HG03558 (cell line): ENCODE data around the gene CARMIL3.

ENCODE experiments used
- ATAC-seq: cut with Tn5 transposase; IDR thresholded peaks from one replicate; pipeline ENCODE4 v1.9.1; 2021; ENCODE audit warnings: moderate number of reproducible peaks; ENCODE audit not compliant: unreplicated experiment; ENCODE audit errors: extremely low read depth

The CARMIL3 gene

DNA sequence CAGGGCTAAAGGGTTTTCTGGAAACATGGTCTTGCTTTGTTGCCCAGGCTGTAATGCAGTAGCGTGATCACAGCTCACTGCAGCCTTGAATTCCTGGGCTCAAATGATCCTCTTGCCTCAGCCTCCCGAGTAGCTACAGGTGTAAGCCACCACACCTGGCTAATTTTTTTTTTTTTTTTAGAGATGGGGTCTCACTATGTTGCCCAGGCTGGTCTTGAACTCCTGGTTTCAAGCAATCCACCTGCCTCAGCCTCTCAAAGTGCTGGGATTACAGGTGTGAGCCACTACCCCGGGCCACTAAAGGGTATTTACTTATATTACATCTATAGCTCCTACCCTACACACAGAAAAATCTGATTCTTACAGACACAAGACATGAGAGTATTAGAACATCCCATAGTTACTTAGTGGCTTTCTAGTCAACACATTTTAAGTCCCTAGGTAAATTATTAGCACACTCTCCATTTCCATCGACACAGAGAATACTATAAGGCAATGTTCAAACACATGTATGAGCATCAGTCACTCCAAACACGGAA lies 56.6 kb downstream of the CARMIL3 start:
- ATAC-seq, result no peak

DNA sequence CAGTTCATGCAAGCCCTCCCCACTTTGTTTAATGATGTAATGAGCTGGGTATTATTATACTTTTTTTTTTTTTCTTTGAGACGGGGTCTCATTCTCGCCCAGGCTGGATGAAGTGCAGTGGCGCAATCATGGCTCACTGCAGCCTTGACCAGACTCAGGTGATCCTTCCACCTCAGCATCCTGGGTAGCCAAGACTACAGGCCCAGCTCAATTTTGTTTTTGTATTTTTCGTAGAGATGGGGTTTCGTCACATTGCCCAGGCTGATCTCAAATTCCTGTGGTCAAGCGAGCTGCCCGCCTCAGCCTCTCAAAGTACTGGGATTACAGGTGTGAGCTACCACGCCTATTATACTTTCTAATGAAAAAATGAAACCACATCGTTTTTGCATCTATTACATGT lies 58.3 kb downstream of the CARMIL3 start:
- ATAC-seq, result no peak

DNA sequence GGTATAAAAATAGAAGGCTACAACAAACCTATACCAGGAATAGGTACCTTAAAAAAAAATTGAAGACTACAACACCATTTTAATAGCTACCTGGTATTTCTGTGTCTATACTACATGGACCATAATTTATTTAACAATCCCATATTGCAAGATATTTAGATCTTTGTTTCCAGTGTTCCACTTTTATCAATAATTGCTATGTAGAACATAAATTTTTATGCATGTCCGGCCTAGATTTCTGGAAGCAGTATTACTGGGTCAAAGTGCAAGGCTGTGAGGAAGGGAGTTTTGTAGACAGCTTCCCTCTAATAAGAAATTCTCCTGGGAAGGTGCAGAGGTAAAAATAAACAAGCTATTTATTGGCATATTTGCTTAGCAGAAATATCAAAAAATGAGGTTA lies 58.7 kb downstream of the CARMIL3 start:
- ATAC-seq, result no peak

DNA sequence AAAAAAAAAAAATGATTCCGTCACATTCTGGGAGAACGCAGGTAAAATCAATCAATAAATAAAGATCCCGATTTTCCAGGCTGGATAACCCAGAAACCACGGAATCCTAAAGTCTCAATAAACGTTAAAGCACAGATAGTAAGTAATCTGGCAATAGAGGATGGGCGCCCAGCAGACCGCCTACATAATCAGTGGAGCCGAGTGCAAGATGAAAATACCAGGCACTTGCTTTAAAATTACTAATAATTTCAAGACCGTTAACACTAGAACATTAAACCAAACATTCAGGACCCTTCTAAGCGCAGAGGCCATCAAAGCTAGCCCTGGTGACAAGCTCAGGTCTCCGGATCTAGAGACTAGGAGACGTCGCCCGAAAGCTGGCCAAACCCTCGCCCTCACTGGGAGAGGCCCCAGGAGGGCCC lies 61.6 kb downstream of the CARMIL3 start:
- no peak for ATAC-seq

DNA sequence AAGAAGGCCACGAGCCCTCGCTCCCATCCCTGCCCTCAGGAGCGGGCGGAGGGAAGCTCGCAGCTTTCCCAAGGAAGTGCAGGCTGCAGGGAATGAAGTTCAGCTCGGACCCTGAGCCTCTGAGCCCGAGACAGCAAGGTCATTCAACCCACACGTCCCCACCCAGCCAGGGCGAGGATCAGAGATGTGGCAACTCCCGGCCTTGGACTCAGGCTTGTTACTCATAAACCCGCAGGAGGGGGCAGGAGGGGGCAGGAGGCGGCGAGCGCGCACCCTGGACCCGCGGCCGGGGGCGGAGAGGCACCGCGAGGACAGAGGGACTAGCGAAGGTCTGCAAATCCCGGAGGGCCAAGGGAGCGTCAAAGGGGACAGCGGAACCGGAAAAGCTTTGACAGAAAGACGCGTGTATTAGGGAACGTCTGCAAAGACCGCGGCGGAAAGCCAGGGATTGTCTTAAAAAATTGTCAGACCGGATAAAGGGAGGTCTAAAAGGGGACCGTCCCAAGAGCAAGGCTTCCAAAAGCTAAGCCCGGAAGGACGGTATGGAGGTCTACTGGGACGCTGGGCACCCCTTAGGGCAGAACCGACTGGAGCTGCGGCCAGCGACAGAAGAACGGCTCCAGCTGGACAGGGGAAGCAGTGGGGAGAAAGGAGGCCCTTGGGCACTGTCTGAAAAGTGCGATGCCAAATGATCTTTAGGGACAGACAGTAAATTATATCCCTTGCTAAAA lies 62.2 kb downstream of the CARMIL3 start:
- ATAC-seq, result peak; percentile 13

DNA sequence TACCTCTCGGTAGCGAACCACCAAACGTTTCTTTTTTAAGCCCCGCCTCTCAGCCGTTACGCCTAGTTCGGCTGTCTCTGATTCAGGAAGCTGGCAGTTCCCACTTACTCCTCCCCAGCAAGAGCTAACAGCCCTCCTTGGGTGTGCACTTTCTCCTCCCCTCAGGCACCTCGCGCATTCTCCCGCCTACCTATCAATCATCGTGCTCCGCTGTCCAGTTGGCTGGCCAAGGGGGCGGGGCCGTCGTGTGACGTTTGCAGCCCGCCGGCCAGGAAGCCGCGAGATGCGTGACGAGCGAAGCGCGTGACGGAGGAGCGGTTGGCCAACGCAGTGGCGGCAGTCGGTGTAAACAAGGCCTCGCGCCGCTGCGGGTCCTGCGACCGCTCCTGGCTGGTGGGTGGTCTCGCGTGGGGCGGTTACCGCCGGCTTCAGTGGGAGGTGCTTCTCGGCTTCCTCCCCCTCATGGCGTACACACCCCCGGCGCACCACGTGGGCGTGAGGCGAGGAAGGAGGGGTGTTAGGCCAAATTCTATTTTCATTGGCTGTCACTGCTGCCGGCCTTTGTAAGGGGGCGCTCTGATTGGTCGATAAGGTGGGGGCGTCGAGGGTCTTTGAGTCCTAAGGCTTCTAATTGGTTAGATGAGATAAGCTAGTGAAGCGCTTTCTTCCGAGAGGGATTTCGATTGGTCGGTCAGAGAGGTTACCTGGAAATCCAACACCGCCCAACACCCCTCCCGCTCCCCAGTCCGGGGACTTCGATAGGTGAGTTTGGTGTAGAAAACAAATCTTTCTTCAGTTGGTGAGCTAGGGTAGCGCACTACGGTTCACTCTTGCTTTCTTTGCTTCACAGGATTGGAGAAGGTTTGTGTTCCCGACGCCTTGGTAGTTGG lies 63.0 kb downstream of the CARMIL3 start, which contains the start of the genes DCAF11 and NRL:
Gene DCAF11 (plus strand): TSS at position 246 of the 890 bp plus-strand sequence. CDS start 818 bp downstream, outside the sequence.
Gene NRL (minus strand): TSS at position 418 of the 890 bp plus-strand sequence. CDS start 32,101 bp downstream, outside the sequence.
- peak; percentile 75 for ATAC-seq

DNA sequence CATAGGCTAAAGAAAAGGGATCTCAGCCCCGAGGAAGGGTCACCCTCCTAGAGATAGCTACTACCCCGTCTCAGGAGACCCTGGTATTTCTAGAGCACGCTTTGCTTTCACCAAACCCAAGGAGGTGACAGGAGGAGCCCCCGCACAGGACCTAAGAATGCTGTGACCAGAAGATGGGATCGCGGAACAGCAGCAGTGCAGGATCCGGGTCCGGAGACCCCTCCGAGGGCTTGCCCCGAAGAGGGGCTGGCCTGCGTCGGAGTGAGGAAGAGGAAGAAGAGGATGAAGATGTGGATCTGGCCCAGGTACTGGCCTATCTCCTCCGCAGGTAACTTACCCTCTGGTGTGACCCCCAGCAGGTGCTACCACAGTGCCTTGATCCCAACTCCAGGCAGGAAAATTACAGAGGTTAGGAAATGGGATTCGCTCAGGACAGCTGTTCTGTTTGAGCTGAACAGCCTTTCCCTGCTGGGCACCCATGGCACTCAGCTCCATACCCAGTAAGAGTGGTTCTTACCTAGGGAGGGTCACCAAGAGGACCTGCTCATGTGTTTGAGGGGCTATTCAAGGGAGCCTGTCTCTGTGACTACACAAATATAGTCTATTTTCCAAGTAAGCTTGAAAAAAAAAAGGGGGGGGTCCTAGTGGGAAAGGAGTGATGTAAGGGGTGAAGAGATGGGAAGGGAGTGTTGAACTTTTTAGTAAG lies 63.8 kb downstream of the CARMIL3 start:
- no peak for ATAC-seq

DNA sequence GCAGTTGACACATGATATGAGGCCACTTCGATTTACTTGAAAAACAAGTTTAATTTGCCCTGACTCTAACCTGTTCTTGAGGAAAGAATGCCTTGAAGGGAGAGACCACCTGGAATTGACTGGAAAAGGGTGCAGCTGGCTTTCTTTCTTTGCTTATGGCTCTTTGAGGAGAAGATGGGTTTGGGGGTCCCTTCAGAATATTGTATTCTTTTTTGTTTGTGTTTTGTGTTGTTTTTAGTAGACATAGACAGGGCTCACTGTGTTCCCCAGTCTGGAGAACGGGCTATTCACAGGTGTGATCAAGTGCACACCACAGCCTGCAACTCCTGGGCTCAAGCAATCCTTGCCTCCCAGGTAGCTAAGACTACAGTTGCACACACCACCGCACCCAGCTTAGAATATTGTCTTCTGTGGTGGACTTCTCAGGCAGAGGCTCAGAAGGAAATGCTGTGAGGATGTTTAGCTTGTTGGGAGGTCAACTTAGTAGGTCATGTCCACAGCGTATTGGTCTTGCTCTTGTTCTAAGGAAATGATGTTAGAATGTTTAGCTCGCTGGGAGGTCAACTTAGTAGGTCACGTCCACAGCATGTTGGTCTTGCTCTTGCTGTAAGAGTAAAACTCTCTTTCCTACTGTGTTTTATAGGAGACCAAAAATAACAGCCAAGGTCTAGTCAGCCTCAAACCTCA lies 64.5 kb downstream of the CARMIL3 start:
- ATAC-seq, result no peak

DNA sequence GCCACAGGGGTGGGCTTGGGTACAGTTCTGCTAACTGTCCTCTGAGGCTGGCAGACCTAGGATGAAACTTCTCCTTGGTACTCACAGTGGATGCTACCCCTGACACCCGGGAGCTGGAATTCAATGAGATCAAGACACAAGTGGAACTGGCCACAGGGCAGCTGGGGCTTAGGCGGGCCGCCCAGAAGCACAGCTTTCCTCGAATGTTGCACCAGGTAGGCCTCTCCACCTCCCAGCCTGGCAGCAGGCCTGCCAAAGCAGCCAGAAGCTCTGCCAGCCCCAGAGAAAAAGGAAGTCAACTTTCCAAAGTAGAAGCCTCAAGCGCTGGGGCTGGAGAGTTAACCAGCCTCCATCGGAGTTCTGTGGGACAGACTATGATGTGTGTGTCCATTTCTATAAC lies 65.4 kb downstream of the CARMIL3 start:
- no peak for ATAC-seq
